ENCODE data around the gene TBC1D20. TPM values are rescaled to one million over a fixed set of nuclear protein-coding genes. Genes with fewer than 3 reads are reported as not detected.

TBC1D20 gene
- total RNA-seq, 1 donor = 64.8 TPM

DNA sequence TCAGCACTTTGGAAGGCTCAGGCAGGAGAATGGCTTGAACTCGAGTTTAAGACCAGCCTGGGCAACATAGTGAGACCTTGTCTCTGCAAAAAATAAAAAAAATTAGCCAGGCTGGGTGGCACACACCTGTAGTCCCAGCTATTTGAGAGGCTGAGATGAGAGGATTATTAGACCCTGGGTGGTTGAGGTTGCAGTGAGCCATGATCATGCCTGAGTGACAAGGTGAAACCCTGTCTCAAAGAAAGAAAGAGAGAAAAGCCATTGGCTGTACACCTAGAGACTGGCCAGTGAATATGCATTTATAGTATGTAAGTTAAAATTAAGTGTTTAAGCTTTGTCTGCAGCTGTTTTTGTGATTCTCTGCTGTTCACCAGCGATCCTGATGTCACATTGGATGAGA lies 48.2 kb downstream of the TBC1D20 start:
- Histone ChIP-seq H3K36me3 (ENCODE audit: insufficient read depth, low read length) (peaks cover 29% of the 10 kb centered on the region), H3K79me2 (ENCODE audit: insufficient read depth, low read length) (peaks cover 59% of the 10 kb centered on the region), H3K9me3 (ENCODE audit: low read depth, low read length) (no peaks in the 10 kb centered on the region), H2AFZ (ENCODE audit: low read length) (no peak overlapping the region), H3K27me3 (ENCODE audit: insufficient read depth, low read length) (no peaks in the 10 kb centered on the region), H3K4me2 (ENCODE audit: insufficient read depth, low read length) (no peak overlapping the region), H3K27ac (ENCODE audit: low read depth, low read length) (no peak overlapping the region), H4K20me1 (ENCODE audit: insufficient read depth, low read length) (peaks cover 13% of the 10 kb centered on the region), H3K4me1 (ENCODE audit: insufficient read depth, low read length) (peaks cover 12% of the 10 kb centered on the region), H3K4me3 (ENCODE audit: insufficient read depth, low read length) (no peak overlapping the region)
- DNase-seq (ENCODE audit: insufficient read length, low spot score, missing footprints) = no peak
- TF ChIP-seq, protein P1, sequence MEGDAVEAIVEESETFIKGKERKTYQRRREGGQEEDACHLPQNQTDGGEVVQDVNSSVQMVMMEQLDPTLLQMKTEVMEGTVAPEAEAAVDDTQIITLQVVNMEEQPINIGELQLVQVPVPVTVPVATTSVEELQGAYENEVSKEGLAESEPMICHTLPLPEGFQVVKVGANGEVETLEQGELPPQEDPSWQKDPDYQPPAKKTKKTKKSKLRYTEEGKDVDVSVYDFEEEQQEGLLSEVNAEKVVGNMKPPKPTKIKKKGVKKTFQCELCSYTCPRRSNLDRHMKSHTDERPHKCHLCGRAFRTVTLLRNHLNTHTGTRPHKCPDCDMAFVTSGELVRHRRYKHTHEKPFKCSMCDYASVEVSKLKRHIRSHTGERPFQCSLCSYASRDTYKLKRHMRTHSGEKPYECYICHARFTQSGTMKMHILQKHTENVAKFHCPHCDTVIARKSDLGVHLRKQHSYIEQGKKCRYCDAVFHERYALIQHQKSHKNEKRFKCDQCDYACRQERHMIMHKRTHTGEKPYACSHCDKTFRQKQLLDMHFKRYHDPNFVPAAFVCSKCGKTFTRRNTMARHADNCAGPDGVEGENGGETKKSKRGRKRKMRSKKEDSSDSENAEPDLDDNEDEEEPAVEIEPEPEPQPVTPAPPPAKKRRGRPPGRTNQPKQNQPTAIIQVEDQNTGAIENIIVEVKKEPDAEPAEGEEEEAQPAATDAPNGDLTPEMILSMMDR (IDR thresholded peaks at IDR 0.05; ENCODE audit: extremely low read depth, low read depth, low read length) = no peak

DNA sequence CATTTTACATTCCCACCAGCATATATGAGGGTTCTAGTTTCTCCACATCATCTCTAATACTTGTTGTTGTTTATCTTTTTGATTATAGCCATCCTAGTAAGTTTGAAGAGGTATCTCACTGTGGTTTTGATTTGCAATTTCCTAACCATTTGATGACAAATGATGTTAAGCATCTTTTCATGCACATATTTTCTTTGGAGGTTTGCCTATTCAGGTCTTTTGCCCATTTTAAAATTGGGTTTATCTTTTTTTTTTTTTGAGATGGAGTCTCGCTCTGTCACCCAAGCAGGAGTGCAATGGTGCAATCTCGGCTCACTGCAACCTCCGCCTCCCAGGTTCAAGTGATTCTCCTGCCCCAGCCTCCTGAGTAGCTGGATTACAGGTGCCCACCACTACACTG lies 50.3 kb downstream of the TBC1D20 start:
- peak; percentile 25 for DNase-seq (ENCODE audit: insufficient read length, low spot score, missing footprints)
- H4K20me1 ChIP-seq (ENCODE audit: insufficient read depth, low read length) = peaks cover 20% of the 10 kb centered on the region
- H3K4me1 ChIP-seq (ENCODE audit: insufficient read depth, low read length) = peaks cover 20% of the 10 kb centered on the region
- H3K27ac ChIP-seq (ENCODE audit: low read depth, low read length) = no peak overlapping the region
- TF ChIP-seq, protein P1 (IDR thresholded peaks at IDR 0.05; ENCODE audit: extremely low read depth, low read depth, low read length) = no peak
- no peak overlapping the region for H3K4me2 ChIP-seq (ENCODE audit: insufficient read depth, low read length)
- H3K79me2 ChIP-seq (ENCODE audit: insufficient read depth, low read length) = peaks cover 66% of the 10 kb centered on the region
- H3K27me3 ChIP-seq (ENCODE audit: insufficient read depth, low read length) = no peaks in the 10 kb centered on the region
- H3K36me3 ChIP-seq (ENCODE audit: insufficient read depth, low read length) = peaks cover 23% of the 10 kb centered on the region
- no peaks in the 10 kb centered on the region for H3K9me3 ChIP-seq (ENCODE audit: low read depth, low read length)
- no peak overlapping the region for H2AFZ ChIP-seq (ENCODE audit: low read length)
- no peak overlapping the region for H3K4me3 ChIP-seq (ENCODE audit: insufficient read depth, low read length)

DNA sequence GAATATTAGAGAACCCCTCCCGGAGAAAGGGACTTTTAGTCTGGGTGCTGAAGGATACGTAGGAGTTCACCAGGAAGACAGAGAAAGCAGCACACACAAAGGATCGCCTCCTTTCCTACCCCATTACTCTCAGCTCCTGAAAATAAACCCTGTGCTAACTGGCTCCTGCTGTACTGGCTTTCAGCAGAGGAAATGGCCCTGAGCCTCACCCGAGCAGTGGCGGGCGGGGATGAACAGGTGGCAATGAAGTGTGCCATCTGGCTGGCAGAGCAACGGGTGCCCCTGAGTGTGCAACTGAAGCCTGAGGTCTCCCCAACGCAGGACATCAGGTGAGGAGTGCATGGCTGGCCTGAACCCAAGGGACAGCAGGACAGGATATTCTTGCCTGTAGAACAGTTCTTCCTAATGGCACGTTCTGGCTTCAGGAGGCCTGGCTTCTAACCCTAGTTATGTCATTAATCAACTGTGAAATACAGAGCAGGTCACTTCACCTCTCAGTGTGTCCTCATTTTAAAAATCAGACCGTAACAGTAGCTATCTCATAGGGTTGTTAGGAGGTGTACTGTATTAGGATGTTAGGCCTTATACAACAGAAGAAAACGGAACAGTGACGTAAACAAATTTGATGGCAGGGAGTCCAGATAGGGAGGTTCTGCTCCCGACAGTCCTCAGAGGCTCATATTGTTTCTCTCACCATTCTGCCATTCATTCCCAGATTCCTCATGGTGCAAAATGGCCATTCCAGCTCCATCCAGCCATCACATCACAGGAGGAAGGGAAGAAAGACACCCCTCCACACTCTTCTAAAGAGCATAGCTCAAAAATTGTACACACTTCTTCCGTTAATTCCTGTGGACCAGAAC lies 52.4 kb downstream of the TBC1D20 start:
- Histone ChIP-seq H3K4me3 (ENCODE audit: insufficient read depth, low read length) (no peak overlapping the region), H3K79me2 (ENCODE audit: insufficient read depth, low read length) (peaks cover 62% of the 10 kb centered on the region), H2AFZ (ENCODE audit: low read length) (no peak overlapping the region)

More for the DNA sequence above, 52.4 kb downstream of the TBC1D20 start:
- Histone ChIP-seq H3K27ac (ENCODE audit: low read depth, low read length) (no peak overlapping the region), H3K27me3 (ENCODE audit: insufficient read depth, low read length) (no peaks in the 10 kb centered on the region), H3K4me2 (ENCODE audit: insufficient read depth, low read length) (peak overlapping the region; percentile 95), H3K9me3 (ENCODE audit: low read depth, low read length) (no peaks in the 10 kb centered on the region), H4K20me1 (ENCODE audit: insufficient read depth, low read length) (peaks cover 20% of the 10 kb centered on the region), H3K4me1 (ENCODE audit: insufficient read depth, low read length) (peaks cover 19% of the 10 kb centered on the region), H3K36me3 (ENCODE audit: insufficient read depth, low read length) (peaks cover 23% of the 10 kb centered on the region)
- TF ChIP-seq, protein P1 (IDR thresholded peaks at IDR 0.05; ENCODE audit: extremely low read depth, low read depth, low read length) = no peak
- peak; percentile 45 for DNase-seq (ENCODE audit: insufficient read length, low spot score, missing footprints)
